Endothelial cell of umbilical vein (primary cell): Measurements from ENCODE around the gene CH25H. TPM values are rescaled to one million over a fixed set of nuclear protein-coding genes. Genes with fewer than 3 reads are reported as not detected.

ENCODE experiments used
- BruUV-seq: library from RNA; stranded (reverse); fragments of 400-500 nt; replicated peaks from 2 replicates; lab custom pipeline; 2021; lab: Mats Ljungman, UMichigan
- CTCF ChIA-PET: fragments of 300-600, 350-600 bp; sonication (Branson Sonifier 250); formaldehyde crosslinking; loops from one replicate; lab custom pipeline; 2021; ENCODE audit warnings: antibody characterized with exemption, inconsistent platforms; lab: Charles Lee
- POLR2A ChIA-PET: fragments of 300-600, 350-600 bp; sonication (Branson Sonifier 250); formaldehyde crosslinking; loops from one replicate; lab custom pipeline; 2021; ENCODE audit warnings: antibody characterized with exemption, inconsistent platforms; lab: Charles Lee
- DNase-seq: peaks from one replicate; pipeline ENCODE4 v3.0.0-alpha.2; 2011; ENCODE audit warnings: low read depth, low spot score
- FAIRE-seq: peaks from 2 replicates; lab custom pipeline; 2011; peaks lifted over from hg19 to GRCh38; lab: Jason Lieb, UNC
- H2AFZ ChIP-seq: 2 replicates; pipeline ENCODE4 v1.6.0; 2012; ENCODE audit warnings: low read depth, low read length, control low read depth, inconsistent platforms
- H3K27ac ChIP-seq: 2 replicates; pipeline ENCODE4 v1.5.1; 2011; ENCODE audit warnings: low read depth, mild to moderate bottlenecking, control low read depth, low read length, moderate library complexity; ENCODE audit not compliant: insufficient read depth
- H3K27me3 ChIP-seq, 2 experiments: 2 replicates each; pipeline versions ENCODE4 v1.6.0 to v1.6.1; 2011; ENCODE audit warnings: low read length in 2 of 2, mixed read lengths in 1 of 2; ENCODE audit not compliant: control insufficient read depth in 2 of 2, insufficient read depth in 2 of 2
- H3K36me3 ChIP-seq, 2 experiments: 2 replicates in 1 of 2; 3 replicates in 1 of 2; pipeline ENCODE4 v1.5.1; 2011; ENCODE audit warnings: low read length in 2 of 2, mild to moderate bottlenecking in 1 of 2, moderate library complexity in 1 of 2; ENCODE audit not compliant: control insufficient read depth in 2 of 2, insufficient read depth in 2 of 2; ENCODE audit errors: extremely low read depth in 1 of 2
- H3K4me1 ChIP-seq: 3 replicates; pipeline ENCODE4 v1.5.1; 2011; ENCODE audit warnings: mild to moderate bottlenecking, low read length; ENCODE audit not compliant: control insufficient read depth, insufficient read depth; ENCODE audit errors: extremely low read depth
- H3K4me2 ChIP-seq: 2 replicates; pipeline ENCODE4 v1.6.1; 2011; ENCODE audit warnings: low read length, control low read depth, mixed read lengths; ENCODE audit not compliant: insufficient read depth
- H3K4me3 ChIP-seq, 3 experiments: fragments of 200-600 bp in 1 of 3; sonication (generic), shearing (Covaris generic) in 1 of 3; replicated peaks in 1 of 3; 2 replicates each; pipeline ENCODE4 v1.5.1; 2011 to 2016; ENCODE audit warnings: control low read depth in 3 of 3, low read length in 3 of 3, mild to moderate bottlenecking in 2 of 3, inconsistent platforms in 1 of 3, low read depth in 1 of 3, moderate library complexity in 1 of 3; ENCODE audit not compliant: insufficient read depth in 1 of 3
- H3K79me2 ChIP-seq: 2 replicates; pipeline ENCODE4 v1.6.0; 2012; ENCODE audit warnings: low read length, inconsistent platforms; ENCODE audit not compliant: control insufficient read depth, insufficient read depth
- H3K9ac ChIP-seq: replicated peaks from 2 replicates; pipeline ENCODE3; 2011; ENCODE audit warnings: low read length, control low read depth; ENCODE audit not compliant: insufficient read depth; ENCODE audit errors: extremely low read depth
- H3K9me1 ChIP-seq: replicated peaks from 3 replicates; pipeline ENCODE4 v1.6.0; 2011; ENCODE audit warnings: mild to moderate bottlenecking, low read length; ENCODE audit not compliant: control insufficient read depth, insufficient read depth; ENCODE audit errors: extremely low read depth
- H3K9me3 ChIP-seq: replicated peaks from 2 replicates; pipeline ENCODE4 v1.5.1; 2012; ENCODE audit warnings: low read length, inconsistent platforms; ENCODE audit not compliant: control insufficient read depth, insufficient read depth
- H4K20me1 ChIP-seq: replicated peaks from 2 replicates; pipeline ENCODE3; 2011; ENCODE audit warnings: mild to moderate bottlenecking, low read length; ENCODE audit not compliant: control insufficient read depth, insufficient read depth; ENCODE audit errors: extremely low read depth
- EZH2 ChIP-seq: IDR thresholded peaks from 2 replicates; pipeline ENCODE4 v1.6.1; 2012; ENCODE audit warnings: borderline replicate concordance, low read depth, mild to moderate bottlenecking, moderate library complexity, low read length, inconsistent platforms; ENCODE audit not compliant: severe bottlenecking
- FOS ChIP-seq: IDR thresholded peaks from 2 replicates; pipeline ENCODE4 v1.6.1; 2011; ENCODE audit warnings: mild to moderate bottlenecking, low read length, moderate library complexity, borderline replicate concordance; ENCODE audit not compliant: insufficient read depth
- GATA2 ChIP-seq: IDR thresholded peaks from 2 replicates; pipeline ENCODE4 v1.7.0; 2011; ENCODE audit warnings: low read depth, mild to moderate bottlenecking, moderate library complexity, mixed read lengths, low read length; ENCODE audit not compliant: insufficient read length, insufficient read depth
- JUN ChIP-seq: IDR thresholded peaks from 2 replicates; pipeline ENCODE4 v1.6.1; 2011; ENCODE audit warnings: borderline replicate concordance, low read depth; ENCODE audit not compliant: insufficient read length, insufficient read depth
- MYC ChIP-seq: IDR thresholded peaks from one replicate; pipeline ENCODE4 v1.6.1; 2011; ENCODE audit warnings: mild to moderate bottlenecking, low read depth, low read length
- POLR2A ChIP-seq: IDR thresholded peaks from 2 replicates; pipeline ENCODE4 v1.6.1; 2012; ENCODE audit warnings: low read depth, mild to moderate bottlenecking, control low read depth, low read length
- POLR2AphosphoS5 ChIP-seq: IDR thresholded peaks from 2 replicates; pipeline ENCODE4 v1.6.1; 2012; ENCODE audit warnings: low read depth, mild to moderate bottlenecking, control low read depth, low read length, moderate library complexity; ENCODE audit not compliant: insufficient read depth
- dilution Hi-C: fragments of 300-500 bp; cut with MboI; formaldehyde crosslinking; loops from one replicate; pipeline ENCODE4 v1.15.0; 2019; ENCODE audit warnings: low sequenced_read_pairs; ENCODE audit not compliant: extremely low pct_ligation_motif_present
- intact Hi-C: fragments of 100-400 bp; cut with micrococcal nuclease; formaldehyde crosslinking; loops from one replicate; pipeline ENCODE4 v1.10.0; 2022
- polyA plus RNA-seq, 4 experiments: library from polyadenylated mRNA; depleted of rRNA in 3 of 4; stranded (reverse) in 3 of 4; unstranded in 1 of 4; fragments of >200 nt; gene quantifications; 2 replicates each; pipeline versions ENCODE4 v1.2.1 to v1.2.3, GENCODE V29; 2011 to 2012; ENCODE audit warnings: missing spikeins in 1 of 4
- total RNA-seq: library from RNA; stranded (reverse); gene quantifications from 2 replicates; pipeline ENCODE4 v1.2.3, GENCODE V29; 2021
- TF ChIP-seq, protein P1 (sequence below), 2 donors: IDR thresholded peaks; 1 replicate in 1 of 2; 2 replicates in 1 of 2; pipeline ENCODE4 v1.5.1; 2011; ENCODE audit warnings: low read length in 2 of 2, mild to moderate bottlenecking in 2 of 2, moderate library complexity in 2 of 2, control low read depth in 1 of 2, inconsistent platforms in 1 of 2, low read depth in 1 of 2; ENCODE audit not compliant: insufficient read depth in 1 of 2; ENCODE audit errors: extremely low read depth in 1 of 2
- TF ChIP-seq, protein P2 (sequence below): IDR thresholded peaks from 2 replicates; pipeline ENCODE4 v1.6.1; 2011; ENCODE audit not compliant: insufficient read depth, insufficient read length

The CH25H gene
- total and polyA plus RNA-seq, 2 donors (not counting 3 experiments of a cell fraction or from before 2014, with no cell fraction given): 0.30 TPM; not detected in 1

DNA sequence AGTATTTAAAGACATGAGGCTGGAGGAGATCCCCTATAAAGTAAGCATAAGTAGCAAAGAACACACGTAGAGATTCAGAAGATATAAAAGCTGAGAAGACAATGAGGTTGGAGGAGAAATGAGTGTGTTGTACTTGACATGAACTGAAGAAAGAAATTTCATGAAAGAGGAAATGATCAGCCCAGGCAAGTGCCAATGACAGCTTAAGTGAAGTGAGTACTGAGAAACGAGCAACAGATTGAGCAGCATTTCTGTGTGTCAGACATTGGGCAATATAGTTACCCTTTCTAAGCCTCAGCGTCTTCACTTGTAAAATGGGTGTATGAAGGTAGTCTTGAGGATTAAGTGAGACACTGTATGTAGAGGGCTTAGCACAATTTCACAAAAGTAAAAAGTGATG lies 49.2 kb upstream of the CH25H start:
- Histone ChIP-seq H3K27me3 (peaks cover 23 to 45% of the 10 kb centered on the region in 2 experiments), H3K4me2 (no peak overlapping the region), H3K9ac (no peak overlapping the region), H3K9me1 (no peaks in the 10 kb centered on the region), H4K20me1 (no peaks in the 10 kb centered on the region), H3K36me3 (no peaks in the 10 kb centered on the region), H3K27ac (no peak overlapping the region), H2AFZ (no peak overlapping the region), H3K4me3 (no peak overlapping the region), H3K4me1 (no peaks in the 10 kb centered on the region), H3K9me3 (no peaks in the 10 kb centered on the region), H3K79me2 (no peaks in the 10 kb centered on the region)
- DNase-seq (no peak), FAIRE-seq (no peak)
- dilution Hi-C loops (no loop called here), intact Hi-C loops (no loop called here)
- BruUV-seq: no TSS peak
- TF ChIP-seq POLR2A (no peak), JUN (no peak), MYC (no peak), GATA2 (no peak), POLR2AphosphoS5 (no peak), EZH2 (no peak), FOS (no peak)
- TF ChIP-seq, protein P1, sequence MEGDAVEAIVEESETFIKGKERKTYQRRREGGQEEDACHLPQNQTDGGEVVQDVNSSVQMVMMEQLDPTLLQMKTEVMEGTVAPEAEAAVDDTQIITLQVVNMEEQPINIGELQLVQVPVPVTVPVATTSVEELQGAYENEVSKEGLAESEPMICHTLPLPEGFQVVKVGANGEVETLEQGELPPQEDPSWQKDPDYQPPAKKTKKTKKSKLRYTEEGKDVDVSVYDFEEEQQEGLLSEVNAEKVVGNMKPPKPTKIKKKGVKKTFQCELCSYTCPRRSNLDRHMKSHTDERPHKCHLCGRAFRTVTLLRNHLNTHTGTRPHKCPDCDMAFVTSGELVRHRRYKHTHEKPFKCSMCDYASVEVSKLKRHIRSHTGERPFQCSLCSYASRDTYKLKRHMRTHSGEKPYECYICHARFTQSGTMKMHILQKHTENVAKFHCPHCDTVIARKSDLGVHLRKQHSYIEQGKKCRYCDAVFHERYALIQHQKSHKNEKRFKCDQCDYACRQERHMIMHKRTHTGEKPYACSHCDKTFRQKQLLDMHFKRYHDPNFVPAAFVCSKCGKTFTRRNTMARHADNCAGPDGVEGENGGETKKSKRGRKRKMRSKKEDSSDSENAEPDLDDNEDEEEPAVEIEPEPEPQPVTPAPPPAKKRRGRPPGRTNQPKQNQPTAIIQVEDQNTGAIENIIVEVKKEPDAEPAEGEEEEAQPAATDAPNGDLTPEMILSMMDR (IDR thresholded peaks at IDR 0.05; ENCODE audit: extremely low read depth in 1 of 2, insufficient read depth in 1 of 2, low read depth in 1 of 2, low read length in 2 of 2): no peak
- TF ChIP-seq, protein P2, sequence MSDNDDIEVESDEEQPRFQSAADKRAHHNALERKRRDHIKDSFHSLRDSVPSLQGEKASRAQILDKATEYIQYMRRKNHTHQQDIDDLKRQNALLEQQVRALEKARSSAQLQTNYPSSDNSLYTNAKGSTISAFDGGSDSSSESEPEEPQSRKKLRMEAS: no peak
- CTCF ChIA-PET: no interaction called here
- POLR2A ChIA-PET: no interaction called here
